Frontal cortex (tissue), 4 donors: ENCODE data around the gene PDCD1LG2. TPM values are rescaled to one million over a fixed set of nuclear protein-coding genes. Genes with fewer than 3 reads are reported as not detected.
"Not testable (repeated sequence)": the region's sequence is repeated elsewhere in the genome, so short reads cannot be mapped to it uniquely, and the experiment has no call there.

ENCODE experiments used
- DNase-seq, 2 donors: peaks; one replicate each; pipeline ENCODE4 v3.0.0; 2012; ENCODE audit warnings: low spot score in 2 of 2
- FAIRE-seq: peaks from 2 replicates; lab custom pipeline; 2012; peaks lifted over from hg19 to GRCh38; lab: Jason Lieb, UNC
- total RNA-seq: library from RNA; depleted of rRNA; stranded (reverse); fragments of >200 nt; gene quantifications from one replicate; pipeline ENCODE4 v1.2.3, GENCODE V29; 2014
- donor health status: control.
- donor health status: control.
- donor health status: control.

Gene PDCD1LG2
- total RNA-seq, 1 donor from 2014 or later = 0.41 TPM

DNA sequence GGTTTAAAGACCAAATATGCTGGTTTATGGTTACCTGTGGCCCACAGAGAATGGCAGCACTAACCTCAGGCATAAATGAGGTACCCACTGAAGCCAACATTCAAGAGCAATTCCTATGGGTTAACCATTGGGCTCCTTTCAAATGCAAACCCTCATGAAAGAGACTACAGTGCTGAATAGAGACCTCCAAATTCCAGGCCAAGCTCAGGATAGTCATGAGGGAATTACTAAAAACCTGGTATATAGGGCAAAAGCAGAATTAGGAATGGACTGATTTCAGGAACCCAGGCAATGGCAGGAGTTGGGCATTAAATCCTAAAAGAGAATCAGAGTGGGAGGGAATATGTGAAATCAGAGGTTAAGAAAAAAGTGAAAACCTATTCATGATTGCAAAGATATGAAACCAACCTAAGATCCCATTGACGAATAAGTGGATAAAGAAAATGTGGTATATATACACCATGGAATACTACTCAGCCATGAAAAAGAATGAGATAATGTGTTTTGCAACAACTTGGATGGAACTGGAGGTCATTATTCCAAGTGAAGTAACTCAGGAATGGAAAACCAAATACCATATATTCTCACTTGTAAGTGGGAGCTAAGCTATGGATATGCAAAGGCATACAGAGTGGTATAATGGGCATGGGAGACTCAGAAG is 51.6 kb downstream of the PDCD1LG2 start:
- no peak for DNase-seq
- FAIRE-seq = no peak

DNA sequence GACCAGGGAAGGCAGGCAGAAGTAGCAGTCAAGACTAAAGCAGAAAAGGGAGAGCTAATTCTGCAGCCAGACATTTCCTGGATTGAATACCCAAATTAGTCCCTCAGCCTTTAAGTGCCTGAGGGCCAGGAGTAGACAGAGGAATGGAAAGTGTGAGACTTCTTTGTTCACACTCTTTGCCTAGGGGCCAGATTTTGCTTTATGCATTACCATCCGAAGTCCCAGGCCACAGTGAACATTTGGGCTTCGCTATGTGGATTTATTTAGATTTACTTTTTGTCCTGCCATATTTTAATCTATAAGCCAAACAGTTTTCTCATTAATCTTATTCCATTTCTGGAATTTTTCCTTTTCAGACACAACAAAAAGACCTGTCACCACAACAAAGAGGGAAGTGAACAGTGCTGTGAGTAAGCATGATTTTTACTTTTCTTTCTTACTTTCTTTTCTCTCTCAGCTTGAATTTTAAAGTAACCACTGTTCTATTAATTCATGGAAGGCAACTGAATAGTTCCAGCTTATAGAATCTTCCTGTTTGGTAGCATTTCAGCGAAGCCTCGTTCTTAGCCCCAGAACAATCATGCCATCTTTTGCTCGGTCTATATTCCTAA is 52.6 kb downstream of the PDCD1LG2 start:
- FAIRE-seq (no peak), DNase-seq (no peak)

DNA sequence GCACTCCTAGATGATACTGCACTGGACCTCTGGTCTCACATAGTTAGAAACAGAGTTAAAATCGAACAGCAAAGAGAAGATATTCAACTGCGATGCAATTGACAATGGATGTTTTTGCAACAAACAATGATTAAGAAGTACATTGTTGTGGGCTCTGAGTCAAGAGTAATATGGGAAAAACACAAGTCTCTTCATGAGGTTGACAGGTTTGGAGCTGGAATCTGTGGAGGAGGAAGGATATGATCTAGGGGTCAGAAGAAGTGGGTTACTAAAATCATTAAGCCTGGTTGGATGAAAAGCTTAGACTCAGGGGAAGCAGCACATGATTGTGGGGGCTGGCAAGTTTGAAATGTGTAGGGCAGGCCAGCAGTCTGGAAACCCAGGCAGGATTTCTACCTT is 53.1 kb downstream of the PDCD1LG2 start:
- FAIRE-seq (no peak), DNase-seq (no peak)

DNA sequence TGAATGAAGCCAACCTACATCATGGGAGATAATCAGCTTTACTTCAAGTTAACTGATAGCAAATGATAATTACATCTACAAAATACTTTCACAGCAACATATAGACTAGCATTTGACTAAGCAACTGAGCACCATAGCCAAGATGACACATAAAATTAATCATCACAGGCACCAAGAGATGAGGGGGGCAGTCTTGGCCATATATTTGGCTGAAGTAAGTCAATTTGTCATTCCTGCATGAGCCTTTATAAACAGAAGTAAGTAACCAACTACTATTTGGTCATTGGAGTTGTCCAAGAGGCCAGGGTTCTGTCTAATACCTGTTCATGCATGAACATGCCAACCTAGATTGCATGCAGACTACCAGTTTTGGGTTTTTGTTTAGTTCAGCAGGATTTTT is 53.6 kb downstream of the PDCD1LG2 start:
- no peak for DNase-seq
- no peak for FAIRE-seq

DNA sequence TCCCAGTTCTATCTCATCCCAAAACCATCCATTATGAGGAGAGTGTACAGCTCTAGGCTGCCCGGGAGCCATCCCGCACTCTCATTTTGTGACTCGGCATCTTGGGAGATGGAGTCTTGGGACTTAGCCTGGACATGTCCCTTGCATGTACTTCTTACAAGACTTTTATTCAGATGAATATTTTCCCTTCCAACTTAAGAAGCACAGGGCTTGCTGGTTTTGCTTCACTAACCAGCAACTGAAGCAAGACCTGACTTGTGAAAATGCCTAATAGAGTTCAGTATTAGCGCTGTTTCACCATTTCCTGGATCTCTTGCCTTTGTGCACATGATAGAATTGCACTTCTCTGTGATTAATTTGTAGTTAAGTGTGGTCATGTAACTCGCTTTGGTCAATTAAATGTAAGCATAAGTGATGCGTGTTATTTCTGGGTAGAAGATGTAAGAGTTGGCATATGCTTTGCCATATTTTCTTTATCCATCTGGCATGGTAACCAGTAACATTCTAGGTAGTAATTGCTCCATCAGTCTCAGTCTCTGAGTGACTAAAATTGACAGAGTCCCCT is 55.8 kb downstream of the PDCD1LG2 start:
- DNase-seq (no peak), FAIRE-seq (no peak)

DNA sequence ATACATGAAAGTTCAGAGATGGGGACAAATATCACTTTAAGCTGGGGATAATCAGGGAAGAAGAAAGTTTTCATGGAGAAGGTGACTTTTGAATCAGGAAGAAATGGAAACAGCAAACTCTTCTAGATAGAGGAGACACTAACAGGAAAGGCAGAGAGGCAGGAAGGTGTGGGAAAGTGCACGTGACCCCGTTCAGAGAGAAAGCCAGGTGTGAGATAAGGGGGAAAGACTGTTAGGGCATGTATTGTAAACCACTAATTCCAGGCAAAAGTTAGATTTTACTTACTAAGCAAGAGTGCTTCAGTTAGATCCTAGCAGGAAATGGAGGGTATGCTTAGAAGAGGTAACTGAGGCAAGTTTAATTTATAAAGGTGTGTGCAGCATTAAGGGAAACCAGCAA is 58.5 kb downstream of the PDCD1LG2 start:
- no peak for FAIRE-seq

DNA sequence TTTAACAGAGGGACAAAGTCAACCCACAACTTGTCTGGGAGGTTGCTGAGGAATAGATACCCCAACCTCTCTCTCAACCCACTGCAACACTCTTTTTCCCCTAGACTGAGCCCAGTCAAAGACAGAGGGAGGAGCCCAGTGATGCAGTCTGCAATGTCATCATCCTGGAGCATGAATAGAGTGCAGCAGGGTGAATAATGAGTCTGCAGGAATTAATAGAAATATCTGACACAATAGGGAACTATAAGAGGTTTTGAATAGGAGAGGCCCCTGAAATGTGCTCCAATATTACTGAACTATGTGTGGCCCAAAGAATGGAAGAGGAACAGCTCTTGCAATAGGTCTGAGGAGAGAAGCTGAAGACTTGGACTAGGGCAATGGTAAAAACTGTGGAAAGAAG is 59.1 kb downstream of the PDCD1LG2 start:
- DNase-seq (no peak), FAIRE-seq (no peak)

More for the DNA sequence above, 58.5 kb downstream of the PDCD1LG2 start:
- no peak for DNase-seq

DNA sequence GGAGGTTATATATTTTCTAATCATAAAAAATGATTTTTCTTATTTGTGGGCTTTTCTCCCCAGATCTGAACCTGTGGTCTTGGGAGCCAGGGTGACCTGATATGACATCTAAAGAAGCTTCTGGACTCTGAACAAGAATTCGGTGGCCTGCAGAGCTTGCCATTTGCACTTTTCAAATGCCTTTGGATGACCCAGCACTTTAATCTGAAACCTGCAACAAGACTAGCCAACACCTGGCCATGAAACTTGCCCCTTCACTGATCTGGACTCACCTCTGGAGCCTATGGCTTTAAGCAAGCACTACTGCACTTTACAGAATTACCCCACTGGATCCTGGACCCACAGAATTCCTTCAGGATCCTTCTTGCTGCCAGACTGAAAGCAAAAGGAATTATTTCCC is 59.6 kb downstream of the PDCD1LG2 start:
- FAIRE-seq (no peak), DNase-seq (no peak)

DNA sequence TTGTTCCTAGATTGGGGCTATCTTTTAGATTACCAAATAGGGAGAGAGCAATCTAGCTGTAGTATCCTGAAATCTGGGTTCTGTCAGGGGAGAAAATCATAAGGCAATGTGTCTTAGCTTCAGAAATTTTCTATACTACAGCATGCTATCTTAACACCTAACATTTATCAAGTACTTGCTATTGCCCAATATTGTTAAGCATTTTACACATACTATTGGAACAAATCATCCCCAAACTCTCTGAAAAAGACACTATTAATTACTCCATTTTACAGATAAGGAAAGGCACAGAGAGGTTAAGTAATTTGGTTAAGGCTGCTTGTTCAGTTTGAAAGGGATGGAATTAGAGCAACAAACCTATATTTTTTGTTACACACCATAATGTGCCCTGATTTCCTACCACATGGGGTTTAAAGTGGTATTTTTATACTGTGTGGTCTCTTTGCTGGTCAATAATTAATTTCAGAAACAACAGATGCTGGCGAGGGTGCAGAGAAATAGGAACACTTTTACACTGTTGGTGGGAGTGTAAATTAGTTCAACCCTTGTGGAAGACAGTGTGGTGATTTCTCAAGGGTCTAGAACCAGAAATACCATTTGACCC is 61.4 kb downstream of the PDCD1LG2 start:
- FAIRE-seq = no peak

DNA sequence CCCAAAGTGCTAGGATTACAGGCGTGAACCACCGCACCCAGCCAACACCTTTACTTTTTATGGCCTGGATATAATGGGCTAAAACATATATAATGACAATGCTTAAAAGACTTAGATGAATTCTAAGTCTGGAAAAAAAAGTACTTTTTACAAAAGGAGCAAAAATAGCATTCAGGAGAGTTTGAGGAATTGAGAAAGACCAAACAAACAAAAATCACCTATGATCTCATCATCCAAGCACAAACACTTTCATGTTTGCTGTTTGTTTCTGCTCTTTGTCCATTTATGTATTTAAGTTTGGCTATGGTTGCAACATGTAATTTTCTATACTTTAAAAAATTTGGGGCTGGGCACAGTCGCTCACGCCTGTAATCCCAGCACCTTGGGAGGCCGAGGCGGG is 63.8 kb downstream of the PDCD1LG2 start:
- DNase-seq (no peak), FAIRE-seq (no peak)

More for the DNA sequence above, 61.4 kb downstream of the PDCD1LG2 start:
- DNase-seq = no peak

DNA sequence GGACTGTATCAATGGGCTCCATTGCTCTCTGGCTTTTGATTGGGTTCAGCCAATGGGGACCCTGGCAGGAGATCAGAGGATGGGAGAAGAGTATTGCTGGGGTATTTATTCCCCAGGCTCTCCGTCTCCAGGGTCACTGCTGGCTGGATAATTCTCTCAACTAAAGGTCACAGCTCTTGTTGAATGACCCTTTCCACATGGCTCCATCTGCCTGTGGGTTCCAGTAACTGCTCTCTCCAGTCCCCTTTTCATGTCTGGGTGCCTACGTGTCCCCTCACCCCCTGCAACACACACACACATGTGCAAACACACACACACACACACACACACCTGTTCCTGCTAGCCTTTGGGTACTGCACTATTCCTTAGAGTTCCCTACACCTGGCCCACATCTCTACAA is 64.7 kb downstream of the PDCD1LG2 start:
- FAIRE-seq (no peak), DNase-seq (no peak)

DNA sequence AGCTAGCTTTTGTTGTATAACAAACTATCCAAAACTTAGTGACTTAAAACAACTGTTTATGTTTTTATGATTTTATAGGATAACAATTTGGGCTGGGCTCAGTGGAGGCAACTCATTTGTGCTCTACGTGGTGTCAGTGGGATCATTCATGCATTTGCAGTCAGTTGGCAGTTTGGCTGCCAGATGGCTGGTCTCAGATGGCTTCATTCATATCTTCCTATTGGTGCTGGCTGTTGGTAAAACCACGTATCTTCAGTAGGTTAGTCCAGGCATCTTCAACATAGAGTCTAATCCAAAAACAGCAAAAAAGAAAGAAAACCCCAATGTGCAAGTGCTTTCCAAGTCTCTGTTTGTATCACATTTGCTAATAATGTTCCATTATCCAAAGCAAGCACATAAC is 66.9 kb downstream of the PDCD1LG2 start:
- FAIRE-seq = no peak
- no peak for DNase-seq

DNA sequence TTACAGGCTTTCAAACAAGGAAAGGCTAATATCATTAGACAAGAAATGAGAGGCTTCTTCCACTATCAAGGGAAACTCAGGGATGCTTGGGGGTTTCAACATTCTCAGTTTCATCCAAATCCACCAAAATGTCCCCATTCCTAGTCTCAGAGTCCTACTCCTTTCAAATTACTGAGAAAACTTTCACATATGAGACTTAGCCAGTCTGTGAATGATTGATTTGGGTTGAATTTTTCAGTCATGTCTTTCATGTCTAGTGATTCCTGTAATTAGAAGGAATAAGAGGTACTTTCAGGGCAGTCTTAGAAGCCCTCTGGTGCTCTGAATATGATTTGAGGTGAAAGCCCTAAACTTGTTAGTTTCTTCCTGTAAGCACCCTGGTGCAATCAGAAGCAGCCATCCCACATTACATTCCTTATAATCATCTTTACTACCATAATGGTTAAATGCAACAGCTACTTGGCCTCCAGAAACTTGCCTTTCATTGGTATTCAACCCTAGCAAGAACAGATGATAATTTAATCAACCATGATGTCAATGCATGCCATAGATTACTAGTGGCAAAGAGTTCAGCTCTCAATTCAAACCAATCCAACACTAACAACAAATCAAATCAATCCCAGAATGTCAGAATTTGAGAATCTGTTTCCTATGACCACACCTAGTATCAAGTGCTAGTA is 67.8 kb downstream of the PDCD1LG2 start:
- FAIRE-seq = no peak
- DNase-seq = no peak

DNA sequence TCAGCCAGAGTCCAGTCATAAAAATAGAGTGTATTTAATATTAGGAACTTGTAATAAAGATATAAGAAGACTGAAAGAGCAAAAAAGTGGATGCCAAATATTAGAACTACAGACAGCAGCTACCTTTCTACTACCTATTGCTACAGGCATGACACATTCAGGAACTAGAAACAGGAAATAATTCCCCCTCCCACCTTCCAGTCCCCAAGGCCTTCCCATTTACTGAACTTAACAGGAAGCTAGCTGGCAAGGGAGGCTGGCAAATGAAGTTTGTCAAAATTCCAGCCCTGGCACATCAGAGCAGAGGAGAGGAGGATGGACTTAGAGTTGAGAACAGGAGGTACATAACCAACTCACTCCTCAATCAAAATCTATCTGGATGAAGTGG is 68.4 kb downstream of the PDCD1LG2 start:
- no peak for DNase-seq

DNA sequence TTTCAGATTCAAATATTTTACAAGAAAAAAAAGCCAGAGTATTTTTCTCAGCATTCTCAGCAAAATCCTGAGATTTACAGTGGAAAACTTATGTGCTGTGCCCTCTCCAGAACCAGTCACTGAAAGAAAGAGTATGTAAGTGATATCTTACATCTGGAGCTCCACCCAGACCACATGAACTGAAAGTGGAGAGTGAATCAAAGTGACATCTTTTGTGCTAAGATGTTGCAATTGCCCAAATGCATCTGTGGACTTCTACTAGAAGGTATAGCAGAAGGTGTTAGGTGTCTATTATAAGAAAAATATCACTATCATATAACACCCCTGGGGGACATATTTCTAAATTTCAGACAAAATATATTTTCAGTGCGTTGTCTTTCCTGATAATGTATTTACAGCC is 69.5 kb downstream of the PDCD1LG2 start:
- no peak for FAIRE-seq

More for the DNA sequence above, 68.4 kb downstream of the PDCD1LG2 start:
- FAIRE-seq = no peak

DNA sequence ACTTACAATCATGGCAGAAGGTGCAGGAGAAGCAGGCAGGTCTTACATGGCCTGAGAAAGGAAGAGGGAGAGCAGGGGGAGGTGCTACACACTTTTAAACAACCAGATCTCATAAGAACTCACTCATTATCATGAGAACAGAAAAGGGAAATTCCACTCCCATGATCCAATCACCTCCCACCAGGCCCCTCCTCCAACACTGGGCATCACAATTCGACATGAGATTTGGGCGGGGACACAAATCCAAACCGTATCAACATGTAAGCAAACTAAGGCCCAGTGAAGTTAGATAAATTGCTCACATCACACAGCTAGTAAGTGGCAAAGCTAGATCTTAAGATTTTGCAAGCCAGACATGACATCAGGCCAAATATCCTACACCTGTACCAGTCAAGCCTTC is 70.3 kb downstream of the PDCD1LG2 start:
- FAIRE-seq = no peak
- no peak for DNase-seq

More for the DNA sequence above, 69.5 kb downstream of the PDCD1LG2 start:
- no peak for DNase-seq

DNA sequence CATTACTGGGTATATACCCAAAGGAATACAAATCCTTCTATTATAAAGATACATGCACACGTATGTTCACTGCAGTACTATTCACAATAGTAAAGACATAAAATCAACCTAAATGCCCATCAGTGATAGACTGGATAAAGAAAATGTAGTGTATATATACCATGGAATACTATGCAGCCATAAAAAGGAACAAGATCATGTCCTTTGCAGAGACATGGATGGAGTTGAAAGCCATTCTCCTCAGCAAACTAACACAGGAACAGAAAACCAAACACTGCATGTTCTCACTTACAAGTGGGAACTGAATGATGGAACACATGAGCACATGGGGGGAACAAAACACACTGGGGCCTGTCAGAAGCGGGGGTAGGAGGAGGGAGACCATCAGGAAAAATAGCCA is 71.4 kb downstream of the PDCD1LG2 start:
- not testable (repeated sequence) for DNase-seq, FAIRE-seq

DNA sequence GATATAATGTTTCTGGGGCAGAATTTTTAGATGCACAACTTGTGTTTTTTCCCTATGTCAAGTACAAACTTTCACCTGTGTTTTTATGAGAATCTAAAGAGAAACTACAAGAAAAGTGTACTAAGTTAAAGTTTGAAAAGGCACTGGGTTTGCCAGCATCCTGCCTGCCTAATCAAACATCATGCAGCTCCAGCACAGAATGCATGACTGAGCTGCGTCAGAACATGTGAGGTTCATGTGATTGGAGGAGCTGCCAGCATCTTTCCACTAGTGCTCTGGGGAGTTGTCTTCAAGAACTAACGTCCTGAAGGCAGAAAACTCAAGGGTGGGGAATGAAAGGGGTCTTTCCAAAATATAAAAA is 72.5 kb downstream of the PDCD1LG2 start:
- no peak for DNase-seq

DNA sequence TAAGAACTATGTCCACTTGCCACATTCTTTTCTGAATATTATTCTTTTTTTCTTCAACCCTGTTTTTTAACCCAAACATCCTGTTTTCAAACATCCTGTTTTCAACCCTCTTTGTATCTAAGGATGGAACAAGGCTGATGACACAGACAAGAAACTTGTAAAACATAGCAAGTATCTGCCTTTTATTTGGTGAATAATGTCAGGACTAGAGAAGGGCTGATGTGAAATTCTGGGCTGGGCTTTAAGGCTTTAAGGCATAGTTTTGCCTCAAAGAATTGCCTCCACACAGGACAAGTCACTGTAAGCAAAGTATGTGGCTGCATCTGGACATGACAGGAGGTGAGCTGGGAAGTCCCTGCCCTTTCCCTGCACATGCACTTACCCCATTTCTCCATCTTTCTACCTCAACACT is 76.1 kb downstream of the PDCD1LG2 start:
- no peak for FAIRE-seq
- DNase-seq = no peak

More for the DNA sequence above, 72.5 kb downstream of the PDCD1LG2 start:
- no peak for FAIRE-seq

DNA sequence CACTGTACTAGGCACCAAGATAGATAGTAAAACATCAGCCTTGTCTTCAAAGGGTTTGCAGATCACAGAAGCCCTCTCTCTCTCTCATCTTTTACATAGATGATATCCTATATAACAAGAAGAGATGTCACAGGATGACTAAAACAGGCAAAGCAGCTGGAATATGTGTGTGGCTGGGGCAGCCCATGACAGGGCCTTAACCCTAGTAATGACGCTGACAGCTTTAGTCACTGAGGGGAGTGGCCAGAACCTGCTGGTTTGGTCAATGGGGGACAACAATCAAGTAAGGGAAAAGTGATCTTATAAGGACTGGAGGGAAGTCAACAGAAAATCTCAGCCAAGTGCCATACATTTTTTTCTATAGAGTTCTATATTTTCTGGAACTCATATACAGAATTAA is 76.7 kb downstream of the PDCD1LG2 start:
- FAIRE-seq = no peak
- no peak for DNase-seq

DNA sequence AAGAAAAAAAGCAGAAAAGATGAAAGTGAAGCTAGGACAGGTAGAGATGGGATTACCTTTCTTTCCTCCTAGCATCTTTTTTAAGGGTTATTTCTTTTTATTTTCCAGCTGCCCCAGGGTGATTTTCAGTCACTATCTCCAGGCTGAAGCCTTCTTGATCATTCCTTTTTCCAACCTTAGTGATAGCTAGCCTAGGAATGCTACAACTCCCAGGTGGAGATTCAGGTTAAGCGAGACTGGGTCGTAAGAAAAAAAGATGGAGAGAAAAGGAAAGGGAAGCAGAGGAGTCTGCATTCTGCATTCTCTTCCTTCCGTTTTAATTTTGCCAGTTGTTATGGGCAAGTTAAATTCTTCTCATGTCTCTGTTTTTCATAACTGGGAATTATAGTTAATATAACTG is 81.9 kb downstream of the PDCD1LG2 start:
- no peak for FAIRE-seq
- no peak for DNase-seq
